ENCODE data around the gene GRB7.
"Not testable (repeated sequence)": the region's sequence is repeated elsewhere in the genome, so short reads cannot be mapped to it uniquely, and the experiment has no call there.

GRB7 gene

GRCh38 chr17:39730095-39730921 lies 7.4 kb upstream of the GRB7 start, which contains the start of gene MIEN1:
MIEN1 (minus strand) TSS chr17:39730532; CDS start chr17:39730495, 37 bp downstream.
- DNase-seq, result peak; percentile 37 to 94 (median 82)

- no peak for DNase-seq
Observed at GRCh38 chr17:39732586-39732985, 5.2 kb upstream of the GRB7 start.

- DNase-seq, result no peak
Observed at GRCh38 chr17:39735882-39736281, 1.9 kb upstream of the GRB7 start.

GRCh38 chr17:39736319-39737165 lies 1.2 kb upstream of the GRB7 start:
- DNase-seq, result no peak

GRCh38 chr17:39737206-39737759 lies 455 bp upstream of the GRB7 start:
- no peak for DNase-seq

GRCh38 chr17:39738568-39738901 lies 797 bp downstream of the GRB7 start:
- no peak for DNase-seq

- DNase-seq, result no peak
Observed at GRCh38 chr17:39738983-39739884, 1.5 kb downstream of the GRB7 start.

GRCh38 chr17:39739885-39740356 lies 2.2 kb downstream of the GRB7 start:
- DNase-seq, result no peak

GRCh38 chr17:39740357-39741111 lies 2.8 kb downstream of the GRB7 start:
- DNase-seq, result no peak

- no peak for DNase-seq
Observed at GRCh38 chr17:39742126-39742855, 4.6 kb downstream of the GRB7 start.

- no peak for DNase-seq
Observed at GRCh38 chr17:39742856-39743436, 5.2 kb downstream of the GRB7 start.

GRCh38 chr17:39744075-39744835 lies 6.5 kb downstream of the GRB7 start:
- no peak for DNase-seq

GRCh38 chr17:39744836-39745215 lies 7.1 kb downstream of the GRB7 start:
- DNase-seq, result no peak

GRCh38 chr17:39745335-39746144 lies 7.8 kb downstream of the GRB7 start:
- no peak for DNase-seq

- no peak for DNase-seq
Observed at GRCh38 chr17:39746145-39746461, 8.4 kb downstream of the GRB7 start.

- DNase-seq, result no peak
Observed at GRCh38 chr17:39747745-39748144, 10.0 kb downstream of the GRB7 start.

GRCh38 chr17:39748444-39749034 lies 10.8 kb downstream of the GRB7 start:
- DNase-seq, result not testable (repeated sequence)
